GM23248 (cell line): ENCODE data around the gene CCDC73.

ENCODE experiments used
- EZH2 ChIP-seq: fragments of 200-600 bp; sonication (generic); IDR thresholded peaks from 2 replicates; pipeline ENCODE4 v1.6.1; 2018; ENCODE audit warnings: antibody characterized with exemption, mild to moderate bottlenecking; ENCODE audit not compliant: insufficient read depth, poor library complexity, severe bottlenecking
- EZH2phosphoT487 ChIP-seq: fragments of 200-600 bp; sonication (generic); IDR thresholded peaks from 2 replicates; pipeline ENCODE4 v1.6.1; 2018; ENCODE audit warnings: antibody characterized with exemption, moderate library complexity, mild to moderate bottlenecking, low read depth; ENCODE audit not compliant: insufficient read depth

DNA sequence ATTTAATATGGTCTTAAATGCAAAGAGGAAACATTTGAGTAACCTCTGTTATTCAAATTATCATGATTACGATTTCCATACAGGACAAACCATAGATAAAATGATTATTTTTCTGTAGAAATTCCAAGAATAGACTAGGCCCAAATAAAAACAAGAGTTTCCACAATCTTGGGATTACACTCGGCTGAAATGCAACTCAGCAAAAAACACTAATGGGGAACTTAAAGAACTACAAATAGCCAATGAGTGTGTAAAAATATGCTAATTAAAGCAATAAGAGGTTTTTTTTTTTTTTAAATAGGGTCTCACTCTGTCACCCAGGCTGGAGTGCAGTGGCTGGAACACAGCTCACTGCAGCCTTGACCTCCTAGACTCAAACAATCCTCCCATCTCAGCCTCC is 24.7 kb upstream of the CCDC73 start:
- no peak for TF ChIP-seq EZH2phosphoT487
- no peak for TF ChIP-seq EZH2
